GM23338 (cell line): Measurements from ENCODE around the gene EDNRA. TPM values are rescaled to one million over a fixed set of nuclear protein-coding genes. Genes with fewer than 3 reads are reported as not detected.

Experiments used
- ATAC-seq: fragments of 200-7000 bp; cut with Tn5 transposase; 3 replicates; pipeline ENCODE4 v1.9.1; 2020
- DNase-seq: peaks from one replicate; pipeline ENCODE4 v3.0.0-alpha.2; 2015; ENCODE audit warnings: low spot score
- H2AFZ ChIP-seq: fragments of 200-600 bp; sonication (generic); 2 replicates; pipeline ENCODE4 v1.8.0; 2016; ENCODE audit warnings: antibody characterized with exemption, mild to moderate bottlenecking, moderate library complexity
- H3F3A ChIP-seq: fragments of 200-600 bp; sonication (generic); replicated peaks from 2 replicates; pipeline ENCODE4 v1.8.0; 2017; ENCODE audit warnings: antibody characterized with exemption, mixed run types, low read depth
- H3K27ac ChIP-seq: fragments of 200-600 bp; sonication (generic); 2 replicates; pipeline ENCODE4 v1.6.1; 2016; ENCODE audit warnings: low read depth
- H3K27me3 ChIP-seq: fragments of 200-600 bp; sonication (generic); 2 replicates; pipeline ENCODE4 v1.8.0; 2016; ENCODE audit warnings: mild to moderate bottlenecking, mixed run types, moderate library complexity; ENCODE audit not compliant: insufficient read depth
- H3K36me3 ChIP-seq: fragments of 200-600 bp; sonication (generic); 2 replicates; pipeline ENCODE4 v1.8.0; 2016; ENCODE audit warnings: mild to moderate bottlenecking; ENCODE audit not compliant: insufficient read depth
- H3K4me1 ChIP-seq: fragments of 200-600 bp; sonication (generic); 2 replicates; pipeline ENCODE4 v1.8.0; 2016; ENCODE audit warnings: mild to moderate bottlenecking, moderate library complexity; ENCODE audit not compliant: insufficient read depth
- H3K4me2 ChIP-seq: fragments of 200-600 bp; sonication (generic); 2 replicates; pipeline ENCODE4 v1.7.1; 2017; ENCODE audit warnings: mixed run types
- H3K4me3 ChIP-seq: fragments of 200-600 bp; sonication (generic); 2 replicates; pipeline ENCODE4 v1.6.1; 2016; ENCODE audit warnings: mixed run types
- H3K79me2 ChIP-seq: fragments of 200-600 bp; sonication (generic); replicated peaks from 2 replicates; pipeline ENCODE4 v1.8.0; 2017; ENCODE audit warnings: mild to moderate bottlenecking; ENCODE audit not compliant: insufficient read depth
- H3K9me2 ChIP-seq: fragments of 200-600 bp; sonication (generic); 2 replicates; pipeline ENCODE4 v1.8.0; 2017; ENCODE audit not compliant: insufficient read depth
- H4K20me1 ChIP-seq: fragments of 200-600 bp; sonication (generic); replicated peaks from 2 replicates; pipeline ENCODE4 v1.8.0; 2017; ENCODE audit warnings: mild to moderate bottlenecking; ENCODE audit not compliant: insufficient read depth
- H3K27ac Mint-ChIP-seq: 2 replicates; pipeline ENCODE4 v1.8.0; 2020; ENCODE audit warnings: inconsistent platforms, mild to moderate bottlenecking, moderate library complexity, mixed read lengths
- H3K27me3 Mint-ChIP-seq: 3 replicates; pipeline ENCODE4 v1.8.0; 2022; ENCODE audit warnings: low read depth, mild to moderate bottlenecking, moderate library complexity, mixed read lengths, inconsistent platforms; ENCODE audit not compliant: insufficient read depth, poor library complexity
- H3K36me3 Mint-ChIP-seq: 3 replicates; pipeline ENCODE4 v1.8.0; 2021; ENCODE audit warnings: low read depth, mild to moderate bottlenecking, inconsistent platforms, moderate library complexity, mixed read lengths
- H3K4me1 Mint-ChIP-seq: 3 replicates; pipeline ENCODE4 v1.8.0; 2020; ENCODE audit warnings: mild to moderate bottlenecking, inconsistent platforms, mixed read lengths
- H3K4me3 Mint-ChIP-seq: 3 replicates; pipeline ENCODE4 v1.8.0; 2021; ENCODE audit warnings: moderate library complexity, mild to moderate bottlenecking, inconsistent platforms, mixed read lengths
- H3K9me3 Mint-ChIP-seq: 3 replicates; pipeline ENCODE4 v1.8.0; 2020; ENCODE audit warnings: moderate library complexity, mild to moderate bottlenecking, inconsistent platforms, mixed read lengths
- CREB1 ChIP-seq: fragments of 250-450 bp; sonication (Bioruptor Pico); IDR thresholded peaks from 2 replicates; pipeline ENCODE4 v1.5.0; 2020; ENCODE audit warnings: low read depth, mild to moderate bottlenecking, moderate library complexity
- EZH2phosphoT487 ChIP-seq: fragments of 200-600 bp; sonication (generic); IDR thresholded peaks from one replicate; pipeline ENCODE4 v1.8.1; 2018; ENCODE audit warnings: antibody characterized with exemption; ENCODE audit not compliant: unreplicated experiment
- NANOG ChIP-seq: IDR thresholded peaks from 2 replicates; pipeline ENCODE4 v1.6.1; 2016; ENCODE audit warnings: antibody characterized with exemption, borderline replicate concordance
- STAT1 ChIP-seq: IDR thresholded peaks from one replicate; pipeline ENCODE4 v1.6.1; 2016; ENCODE audit warnings: antibody characterized with exemption; ENCODE audit not compliant: unreplicated experiment
- ZNF331 ChIP-seq: fragments of 250-450 bp; sonication (Bioruptor Pico); IDR thresholded peaks from 2 replicates; pipeline ENCODE4 v1.5.0; 2020; ENCODE audit warnings: low read depth, mild to moderate bottlenecking, moderate library complexity
- polyA plus RNA-seq: library from polyadenylated mRNA; unstranded; fragments of >200 nt; fragmentation: Nextera tagmentation; extraction: Ambion mirVana; gene quantifications from 2 replicates; pipeline ENCODE4 v1.2.1, GENCODE V29; 2016
- total RNA-seq: library from RNA; depleted of rRNA; stranded (reverse); fragments of >200 nt; shearing (Covaris generic); gene quantifications from 2 replicates; pipeline ENCODE4 v1.2.3, GENCODE V29; 2014
- TF ChIP-seq, protein P1 (sequence below): fragments of 250-450 bp; sonication (Bioruptor Pico); IDR thresholded peaks from 2 replicates; pipeline ENCODE4 v1.5.0; 2020; ENCODE audit warnings: mild to moderate bottlenecking, moderate library complexity
- TF ChIP-seq, protein P2 (sequence below): IDR thresholded peaks from one replicate; pipeline ENCODE4 v1.6.1; 2018; ENCODE audit warnings: antibody characterized with exemption; ENCODE audit not compliant: unreplicated experiment

Gene EDNRA
- total and polyA plus RNA-seq, 2 experiments from 2014 or later, result 1.5 to 5.0 TPM

DNA sequence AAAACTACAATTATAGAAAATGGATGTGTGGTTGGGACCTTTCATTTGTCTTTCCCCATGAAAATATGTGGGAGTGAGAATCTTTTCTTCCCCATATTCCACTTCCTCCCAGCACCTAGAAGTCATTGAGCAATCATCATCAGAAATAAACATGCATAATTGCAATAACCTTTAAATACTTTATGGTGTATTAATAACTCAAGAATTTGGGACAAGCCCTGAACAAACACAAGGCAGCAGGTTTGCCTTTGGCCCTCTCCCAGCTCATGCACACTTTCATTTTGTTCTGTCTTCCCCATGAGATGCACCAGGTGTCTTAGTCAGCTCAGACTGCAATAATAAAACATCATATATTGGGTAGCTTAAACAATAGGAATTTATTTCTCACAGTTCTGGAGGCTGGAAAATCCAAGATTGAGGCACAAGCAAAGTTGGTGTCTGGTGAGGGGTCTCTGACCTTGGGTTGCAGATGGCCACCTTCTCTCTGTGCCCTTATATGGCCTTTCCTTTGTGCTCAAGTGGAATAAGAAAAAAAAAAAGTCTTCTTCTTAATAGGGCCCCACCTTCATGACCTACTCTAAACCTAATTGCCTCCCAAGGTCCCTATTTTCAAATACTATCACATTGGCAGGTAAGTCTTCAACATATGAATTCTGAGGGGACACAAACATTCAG is 101.6 kb downstream of the EDNRA start:
- Histone ChIP-seq H3F3A (no peaks in the 10 kb centered on the region), H2AFZ (no peak overlapping the region), H3K4me1 (no peaks in the 10 kb centered on the region), H3K79me2 (no peaks in the 10 kb centered on the region), H3K4me3 (no peak overlapping the region), H3K9me2 (peaks cover 6% of the 10 kb centered on the region; the same call in 1 of the 2 replicates), H4K20me1 (no peaks in the 10 kb centered on the region), H3K4me2 (no peak overlapping the region), H3K36me3 (peaks cover 7% of the 10 kb centered on the region; the same call in 1 of the 2 replicates), H3K27me3 (no peaks in the 10 kb centered on the region), H3K27ac (no peak overlapping the region)
- TF ChIP-seq EZH2phosphoT487 (no peak), CREB1 (CRISPR knock-in tag) (no peak), STAT1 (no peak), NANOG (no peak), ZNF331 (CRISPR knock-in tag) (no peak)
- TF ChIP-seq, protein P1, sequence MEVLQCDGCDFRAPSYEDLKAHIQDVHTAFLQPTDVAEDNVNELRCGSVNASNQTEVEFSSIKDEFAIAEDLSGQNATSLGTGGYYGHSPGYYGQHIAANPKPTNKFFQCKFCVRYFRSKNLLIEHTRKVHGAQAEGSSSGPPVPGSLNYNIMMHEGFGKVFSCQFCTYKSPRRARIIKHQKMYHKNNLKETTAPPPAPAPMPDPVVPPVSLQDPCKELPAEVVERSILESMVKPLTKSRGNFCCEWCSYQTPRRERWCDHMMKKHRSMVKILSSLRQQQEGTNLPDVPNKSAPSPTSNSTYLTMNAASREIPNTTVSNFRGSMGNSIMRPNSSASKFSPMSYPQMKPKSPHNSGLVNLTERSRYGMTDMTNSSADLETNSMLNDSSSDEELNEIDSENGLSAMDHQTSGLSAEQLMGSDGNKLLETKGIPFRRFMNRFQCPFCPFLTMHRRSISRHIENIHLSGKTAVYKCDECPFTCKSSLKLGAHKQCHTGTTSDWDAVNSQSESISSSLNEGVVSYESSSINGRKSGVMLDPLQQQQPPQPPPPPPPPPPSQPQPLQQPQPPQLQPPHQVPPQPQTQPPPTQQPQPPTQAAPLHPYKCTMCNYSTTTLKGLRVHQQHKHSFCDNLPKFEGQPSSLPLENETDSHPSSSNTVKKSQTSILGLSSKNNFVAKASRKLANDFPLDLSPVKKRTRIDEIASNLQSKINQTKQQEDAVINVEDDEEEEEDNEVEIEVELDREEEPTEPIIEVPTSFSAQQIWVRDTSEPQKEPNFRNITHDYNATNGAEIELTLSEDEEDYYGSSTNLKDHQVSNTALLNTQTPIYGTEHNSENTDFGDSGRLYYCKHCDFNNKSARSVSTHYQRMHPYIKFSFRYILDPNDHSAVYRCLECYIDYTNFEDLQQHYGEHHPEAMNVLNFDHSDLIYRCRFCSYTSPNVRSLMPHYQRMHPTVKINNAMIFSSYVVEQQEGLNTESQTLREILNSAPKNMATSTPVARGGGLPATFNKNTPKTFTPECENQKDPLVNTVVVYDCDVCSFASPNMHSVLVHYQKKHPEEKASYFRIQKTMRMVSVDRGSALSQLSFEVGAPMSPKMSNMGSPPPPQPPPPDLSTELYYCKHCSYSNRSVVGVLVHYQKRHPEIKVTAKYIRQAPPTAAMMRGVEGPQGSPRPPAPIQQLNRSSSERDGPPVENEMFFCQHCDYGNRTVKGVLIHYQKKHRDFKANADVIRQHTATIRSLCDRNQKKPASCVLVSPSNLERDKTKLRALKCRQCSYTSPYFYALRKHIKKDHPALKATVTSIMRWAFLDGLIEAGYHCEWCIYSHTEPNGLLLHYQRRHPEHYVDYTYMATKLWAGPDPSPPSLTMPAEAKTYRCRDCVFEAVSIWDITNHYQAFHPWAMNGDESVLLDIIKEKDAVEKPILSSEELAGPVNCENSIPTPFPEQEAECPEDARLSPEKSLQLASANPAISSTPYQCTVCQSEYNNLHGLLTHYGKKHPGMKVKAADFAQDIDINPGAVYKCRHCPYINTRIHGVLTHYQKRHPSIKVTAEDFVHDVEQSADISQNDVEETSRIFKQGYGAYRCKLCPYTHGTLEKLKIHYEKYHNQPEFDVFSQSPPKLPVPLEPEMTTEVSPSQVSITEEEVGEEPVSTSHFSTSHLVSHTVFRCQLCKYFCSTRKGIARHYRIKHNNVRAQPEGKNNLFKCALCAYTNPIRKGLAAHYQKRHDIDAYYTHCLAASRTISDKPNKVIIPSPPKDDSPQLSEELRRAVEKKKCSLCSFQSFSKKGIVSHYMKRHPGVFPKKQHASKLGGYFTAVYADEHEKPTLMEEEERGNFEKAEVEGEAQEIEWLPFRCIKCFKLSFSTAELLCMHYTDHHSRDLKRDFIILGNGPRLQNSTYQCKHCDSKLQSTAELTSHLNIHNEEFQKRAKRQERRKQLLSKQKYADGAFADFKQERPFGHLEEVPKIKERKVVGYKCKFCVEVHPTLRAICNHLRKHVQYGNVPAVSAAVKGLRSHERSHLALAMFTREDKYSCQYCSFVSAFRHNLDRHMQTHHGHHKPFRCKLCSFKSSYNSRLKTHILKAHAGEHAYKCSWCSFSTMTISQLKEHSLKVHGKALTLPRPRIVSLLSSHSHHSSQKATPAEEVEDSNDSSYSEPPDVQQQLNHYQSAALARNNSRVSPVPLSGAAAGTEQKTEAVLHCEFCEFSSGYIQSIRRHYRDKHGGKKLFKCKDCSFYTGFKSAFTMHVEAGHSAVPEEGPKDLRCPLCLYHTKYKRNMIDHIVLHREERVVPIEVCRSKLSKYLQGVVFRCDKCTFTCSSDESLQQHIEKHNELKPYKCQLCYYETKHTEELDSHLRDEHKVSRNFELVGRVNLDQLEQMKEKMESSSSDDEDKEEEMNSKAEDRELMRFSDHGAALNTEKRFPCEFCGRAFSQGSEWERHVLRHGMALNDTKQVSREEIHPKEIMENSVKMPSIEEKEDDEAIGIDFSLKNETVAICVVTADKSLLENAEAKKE (CRISPR knock-in tag), result no peak
- TF ChIP-seq, protein P2, sequence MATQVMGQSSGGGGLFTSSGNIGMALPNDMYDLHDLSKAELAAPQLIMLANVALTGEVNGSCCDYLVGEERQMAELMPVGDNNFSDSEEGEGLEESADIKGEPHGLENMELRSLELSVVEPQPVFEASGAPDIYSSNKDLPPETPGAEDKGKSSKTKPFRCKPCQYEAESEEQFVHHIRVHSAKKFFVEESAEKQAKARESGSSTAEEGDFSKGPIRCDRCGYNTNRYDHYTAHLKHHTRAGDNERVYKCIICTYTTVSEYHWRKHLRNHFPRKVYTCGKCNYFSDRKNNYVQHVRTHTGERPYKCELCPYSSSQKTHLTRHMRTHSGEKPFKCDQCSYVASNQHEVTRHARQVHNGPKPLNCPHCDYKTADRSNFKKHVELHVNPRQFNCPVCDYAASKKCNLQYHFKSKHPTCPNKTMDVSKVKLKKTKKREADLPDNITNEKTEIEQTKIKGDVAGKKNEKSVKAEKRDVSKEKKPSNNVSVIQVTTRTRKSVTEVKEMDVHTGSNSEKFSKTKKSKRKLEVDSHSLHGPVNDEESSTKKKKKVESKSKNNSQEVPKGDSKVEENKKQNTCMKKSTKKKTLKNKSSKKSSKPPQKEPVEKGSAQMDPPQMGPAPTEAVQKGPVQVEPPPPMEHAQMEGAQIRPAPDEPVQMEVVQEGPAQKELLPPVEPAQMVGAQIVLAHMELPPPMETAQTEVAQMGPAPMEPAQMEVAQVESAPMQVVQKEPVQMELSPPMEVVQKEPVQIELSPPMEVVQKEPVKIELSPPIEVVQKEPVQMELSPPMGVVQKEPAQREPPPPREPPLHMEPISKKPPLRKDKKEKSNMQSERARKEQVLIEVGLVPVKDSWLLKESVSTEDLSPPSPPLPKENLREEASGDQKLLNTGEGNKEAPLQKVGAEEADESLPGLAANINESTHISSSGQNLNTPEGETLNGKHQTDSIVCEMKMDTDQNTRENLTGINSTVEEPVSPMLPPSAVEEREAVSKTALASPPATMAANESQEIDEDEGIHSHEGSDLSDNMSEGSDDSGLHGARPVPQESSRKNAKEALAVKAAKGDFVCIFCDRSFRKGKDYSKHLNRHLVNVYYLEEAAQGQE, result no peak
- peaks cover 20% of the 10 kb centered on the region for H3K9me3 Mint-ChIP-seq
- peaks cover 2% of the 10 kb centered on the region for H3K27me3 Mint-ChIP-seq
- H3K36me3 Mint-ChIP-seq, result peaks cover 7% of the 10 kb centered on the region; the same call in 2 of the 3 replicates
- no peak overlapping the region for H3K4me3 Mint-ChIP-seq
- H3K4me1 Mint-ChIP-seq, result no peaks in the 10 kb centered on the region; the same call in 2 of the 3 replicates
- ATAC-seq (no peak), DNase-seq (no peak)
- no peak overlapping the region for H3K27ac Mint-ChIP-seq
